SK-N-MC (cell line): ENCODE measurements around the gene MPHOSPH10.
"Not testable (repeated sequence)": the region's sequence is repeated elsewhere in the genome, so short reads cannot be mapped to it uniquely, and the experiment has no call there.

ENCODE experiments used
- DNase-seq: peaks from one replicate; pipeline ENCODE4 v3.0.0-alpha.2; 2011; ENCODE audit warnings: low read depth, low spot score
- H3K27ac ChIP-seq: fragments of 200-600 bp; sonication (generic); 2 replicates; pipeline ENCODE4 v1.5.1; 2016; ENCODE audit warnings: mixed run types
- H3K36me3 ChIP-seq: fragments of 200-600 bp; sonication (generic); 2 replicates; pipeline ENCODE4 v1.6.1; 2017; ENCODE audit warnings: antibody characterized with exemption, low read length, mixed read lengths; ENCODE audit not compliant: insufficient read depth
- H3K4me3 ChIP-seq: fragments of 200-600 bp; sonication (generic); 2 replicates; pipeline ENCODE4 v1.5.1; 2016
- H3K9ac ChIP-seq: fragments of 200-600 bp; sonication (generic); 2 replicates; pipeline ENCODE4 v1.8.0; 2017; ENCODE audit warnings: mixed run types, mixed read lengths; ENCODE audit not compliant: insufficient read length
- H3K9me3 ChIP-seq: fragments of 200-600 bp; sonication (generic); 2 replicates; pipeline ENCODE4 v1.6.1; 2017; ENCODE audit warnings: low read depth, mild to moderate bottlenecking, antibody characterized with exemption, low read length, moderate library complexity, mixed read lengths
- EZH2 ChIP-seq: fragments of 200-600 bp; sonication (generic); IDR thresholded peaks from one replicate; pipeline ENCODE4 v1.6.1; 2017; ENCODE audit warnings: antibody characterized with exemption
- FOXP2 ChIP-seq: optimal IDR thresholded peaks from 2 replicates; pipeline ENCODE3; 2011; ENCODE audit warnings: mild to moderate bottlenecking, moderate library complexity; ENCODE audit not compliant: insufficient read depth; ENCODE audit errors: extremely low read length, control extremely low read depth
- POLR2AphosphoS5 ChIP-seq: IDR thresholded peaks from 2 replicates; pipeline ENCODE4 v1.6.1; 2012; ENCODE audit warnings: mild to moderate bottlenecking, low read depth, low read length, borderline replicate concordance

Gene MPHOSPH10

GRCh38 chr2:71100195-71100964 lies 30.1 kb upstream of the MPHOSPH10 start:
- Histone ChIP-seq H3K4me3 (no peak overlapping the region), H3K27ac (no peak overlapping the region), H3K36me3 (no peaks in the 10 kb centered on the region), H3K9me3 (no peaks in the 10 kb centered on the region), H3K9ac (no peak overlapping the region)
- TF ChIP-seq FOXP2 (no peak), EZH2 (no peak), POLR2AphosphoS5 (no peak)
- DNase-seq, result peak; percentile 12

GRCh38 chr2:71101656-71102055 lies 28.8 kb upstream of the MPHOSPH10 start:
- TF ChIP-seq POLR2AphosphoS5, result no peak
- no peak for TF ChIP-seq EZH2
- no peak for DNase-seq
- no peaks in the 10 kb centered on the region for H3K36me3 ChIP-seq
- no peak overlapping the region for H3K9ac ChIP-seq
- H3K4me3 ChIP-seq, result no peak overlapping the region
- no peak overlapping the region for H3K27ac ChIP-seq
- H3K9me3 ChIP-seq, result no peaks in the 10 kb centered on the region

GRCh38 chr2:71102981-71103681 lies 27.3 kb upstream of the MPHOSPH10 start:
- Histone ChIP-seq H3K9ac (no peak overlapping the region), H3K4me3 (no peak overlapping the region), H3K27ac (no peak overlapping the region), H3K36me3 (no peaks in the 10 kb centered on the region), H3K9me3 (no peaks in the 10 kb centered on the region)
- TF ChIP-seq POLR2AphosphoS5 (no peak), EZH2 (no peak)
- DNase-seq, result no peak

- no peak for DNase-seq
- Histone ChIP-seq H3K36me3 (no peaks in the 10 kb centered on the region), H3K9ac (no peak overlapping the region), H3K9me3 (no peaks in the 10 kb centered on the region), H3K27ac (no peak overlapping the region), H3K4me3 (no peak overlapping the region)
- TF ChIP-seq POLR2AphosphoS5 (no peak), FOXP2 (no peak), EZH2 (no peak)
These were observed 26.6 kb upstream of the MPHOSPH10 start for GRCh38 chr2:71103809-71104208.

GRCh38 chr2:71106463-71106862 lies 24.0 kb upstream of the MPHOSPH10 start:
- H3K9me3 ChIP-seq, H3K36me3 ChIP-seq, H3K4me3 ChIP-seq, DNase-seq, H3K27ac ChIP-seq, H3K9ac ChIP-seq: not testable (repeated sequence)

GRCh38 chr2:71108091-71108490 lies 22.3 kb upstream of the MPHOSPH10 start:
- H3K4me3 ChIP-seq, result no peak overlapping the region
- H3K9ac ChIP-seq, result no peak overlapping the region
- TF ChIP-seq FOXP2 (no peak), EZH2 (no peak), POLR2AphosphoS5 (no peak)
- no peak overlapping the region for H3K27ac ChIP-seq
- H3K9me3 ChIP-seq, result no peaks in the 10 kb centered on the region
- no peaks in the 10 kb centered on the region; the same call in 1 of the 2 replicates for H3K36me3 ChIP-seq
- DNase-seq, result no peak

GRCh38 chr2:71113843-71114242 lies 16.6 kb upstream of the MPHOSPH10 start:
- TF ChIP-seq POLR2AphosphoS5 (no peak), EZH2 (no peak)

GRCh38 chr2:71117063-71117462 lies 13.4 kb upstream of the MPHOSPH10 start:
- no peak for TF ChIP-seq POLR2AphosphoS5
- TF ChIP-seq EZH2, result no peak
- no peak for TF ChIP-seq FOXP2
- DNase-seq, result no peak
- no peaks in the 10 kb centered on the region for H3K9me3 ChIP-seq
- H3K4me3 ChIP-seq, result no peak overlapping the region
- no peak overlapping the region for H3K9ac ChIP-seq
- no peak overlapping the region for H3K27ac ChIP-seq
- peaks cover 6% of the 10 kb centered on the region; the same call in 1 of the 2 replicates for H3K36me3 ChIP-seq

More at GRCh38 chr2:71113843-71114242, 16.6 kb upstream of the MPHOSPH10 start:
- no peak overlapping the region for H3K27ac ChIP-seq
- H3K9me3 ChIP-seq, result no peaks in the 10 kb centered on the region
- H3K36me3 ChIP-seq, result peaks cover 3% of the 10 kb centered on the region; the same call in 1 of the 2 replicates
- DNase-seq, result no peak
- H3K4me3 ChIP-seq, result no peak overlapping the region
- H3K9ac ChIP-seq, result no peak overlapping the region

GRCh38 chr2:71120195-71120594 lies 10.2 kb upstream of the MPHOSPH10 start:
- Histone ChIP-seq H3K4me3 (no peak overlapping the region), H3K9ac (no peak overlapping the region), H3K9me3 (no peaks in the 10 kb centered on the region), H3K36me3 (peaks cover 3% of the 10 kb centered on the region; the same call in 1 of the 2 replicates), H3K27ac (no peak overlapping the region)
- DNase-seq, result no peak
- TF ChIP-seq FOXP2 (no peak), EZH2 (no peak), POLR2AphosphoS5 (no peak)
